ENCODE measurements around the gene SKP1.

The SKP1 gene

DNA sequence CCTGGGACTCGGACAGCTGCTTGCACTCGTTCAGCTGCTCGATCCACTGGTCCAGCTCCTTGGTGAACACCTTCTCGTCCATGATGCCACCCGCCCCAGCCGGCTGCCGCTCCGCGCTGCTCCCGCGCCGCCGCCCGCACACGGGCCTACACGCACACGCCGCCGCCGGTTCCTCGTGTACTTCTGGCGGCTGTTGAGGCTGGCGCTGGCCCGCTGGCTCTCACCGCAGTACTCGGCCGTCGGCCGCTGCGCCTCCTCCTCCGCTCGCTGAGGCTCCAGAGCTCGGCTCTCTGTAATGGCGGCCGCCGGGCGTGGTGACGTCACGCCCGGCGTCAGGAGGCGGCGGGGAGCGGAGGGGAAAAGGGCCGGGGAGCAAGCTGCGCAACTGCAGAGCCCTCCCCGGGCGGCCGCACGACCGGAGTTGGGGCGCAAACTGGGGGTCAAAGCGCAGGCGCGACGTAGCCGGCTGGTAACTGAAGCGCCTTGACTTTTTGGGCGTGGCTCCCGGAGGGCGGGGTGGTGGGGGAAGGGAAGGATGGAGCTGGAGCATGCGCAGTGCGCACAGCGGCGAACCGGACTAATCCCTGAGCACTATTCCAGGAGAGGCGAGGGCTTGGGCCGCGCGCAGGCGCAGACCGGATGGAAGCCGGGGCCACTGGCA is 49.2 kb upstream of the SKP1 start, which contains the start of gene PPP2CA (continued):
- TF ChIP-seq YY2 (tag by site-specific recombination; IDR thresholded peaks at IDR 0.05) (peak; percentile 88), ZNF555 (tag by site-specific recombination; conservative IDR thresholded peaks at IDR 0.05) (no peak), ZEB2 (tag by site-specific recombination; IDR thresholded peaks at IDR 0.05) (no peak), KLF16 (tag by site-specific recombination; IDR thresholded peaks at IDR 0.05) (peak; percentile 37; the same call in 1 of the 2 replicates), ZNF677 (tag by site-specific recombination; IDR thresholded peaks at IDR 0.05) (0 out of 2 replicates have a peak, but pooled peaks have one; percentile 12), ZIC2 (tag by site-specific recombination; IDR thresholded peaks at IDR 0.05) (0 out of 2 replicates have a peak, but pooled peaks have one; percentile 36), ZNF785 (tag by site-specific recombination; IDR thresholded peaks at IDR 0.05) (peak; percentile 72; the same call in 1 of the 2 replicates), ZNF791 (tag by site-specific recombination; IDR thresholded peaks at IDR 0.05) (peak; percentile 17; the same call in 1 of the 2 replicates), GLIS1 (tag by site-specific recombination; IDR thresholded peaks at IDR 0.05) (peak; percentile 48; the same call in 1 of the 2 replicates), ZFHX2 (tag by site-specific recombination; conservative IDR thresholded peaks at IDR 0.05) (peak; percentile 48), SP2 (tag by site-specific recombination; IDR thresholded peaks at IDR 0.05) (peak; percentile 69), ZNF629 (tag by site-specific recombination; IDR thresholded peaks at IDR 0.05) (peak; percentile 91), ZFP37 (tag by site-specific recombination; IDR thresholded peaks at IDR 0.05) (peak; percentile 90), ZNF560 (tag by site-specific recombination; IDR thresholded peaks at IDR 0.05; ENCODE audit: borderline replicate concordance) (no peak)
- TF ChIP-seq, protein P1, sequence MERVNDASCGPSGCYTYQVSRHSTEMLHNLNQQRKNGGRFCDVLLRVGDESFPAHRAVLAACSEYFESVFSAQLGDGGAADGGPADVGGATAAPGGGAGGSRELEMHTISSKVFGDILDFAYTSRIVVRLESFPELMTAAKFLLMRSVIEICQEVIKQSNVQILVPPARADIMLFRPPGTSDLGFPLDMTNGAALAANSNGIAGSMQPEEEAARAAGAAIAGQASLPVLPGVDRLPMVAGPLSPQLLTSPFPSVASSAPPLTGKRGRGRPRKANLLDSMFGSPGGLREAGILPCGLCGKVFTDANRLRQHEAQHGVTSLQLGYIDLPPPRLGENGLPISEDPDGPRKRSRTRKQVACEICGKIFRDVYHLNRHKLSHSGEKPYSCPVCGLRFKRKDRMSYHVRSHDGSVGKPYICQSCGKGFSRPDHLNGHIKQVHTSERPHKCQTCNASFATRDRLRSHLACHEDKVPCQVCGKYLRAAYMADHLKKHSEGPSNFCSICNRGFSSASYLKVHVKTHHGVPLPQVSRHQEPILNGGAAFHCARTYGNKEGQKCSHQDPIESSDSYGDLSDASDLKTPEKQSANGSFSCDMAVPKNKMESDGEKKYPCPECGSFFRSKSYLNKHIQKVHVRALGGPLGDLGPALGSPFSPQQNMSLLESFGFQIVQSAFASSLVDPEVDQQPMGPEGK (tag by site-specific recombination; IDR thresholded peaks at IDR 0.05) = peak; percentile 89
- TF ChIP-seq, protein P2, sequence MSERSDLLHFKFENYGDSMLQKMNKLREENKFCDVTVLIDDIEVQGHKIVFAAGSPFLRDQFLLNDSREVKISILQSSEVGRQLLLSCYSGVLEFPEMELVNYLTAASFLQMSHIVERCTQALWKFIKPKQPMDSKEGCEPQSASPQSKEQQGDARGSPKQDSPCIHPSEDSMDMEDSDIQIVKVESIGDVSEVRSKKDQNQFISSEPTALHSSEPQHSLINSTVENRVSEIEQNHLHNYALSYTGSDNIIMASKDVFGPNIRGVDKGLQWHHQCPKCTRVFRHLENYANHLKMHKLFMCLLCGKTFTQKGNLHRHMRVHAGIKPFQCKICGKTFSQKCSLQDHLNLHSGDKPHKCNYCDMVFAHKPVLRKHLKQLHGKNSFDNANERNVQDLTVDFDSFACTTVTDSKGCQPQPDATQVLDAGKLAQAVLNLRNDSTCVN (tag by site-specific recombination; optimal IDR thresholded peaks at IDR 0.05) = peak; percentile 65
- TF ChIP-seq, protein P3, sequence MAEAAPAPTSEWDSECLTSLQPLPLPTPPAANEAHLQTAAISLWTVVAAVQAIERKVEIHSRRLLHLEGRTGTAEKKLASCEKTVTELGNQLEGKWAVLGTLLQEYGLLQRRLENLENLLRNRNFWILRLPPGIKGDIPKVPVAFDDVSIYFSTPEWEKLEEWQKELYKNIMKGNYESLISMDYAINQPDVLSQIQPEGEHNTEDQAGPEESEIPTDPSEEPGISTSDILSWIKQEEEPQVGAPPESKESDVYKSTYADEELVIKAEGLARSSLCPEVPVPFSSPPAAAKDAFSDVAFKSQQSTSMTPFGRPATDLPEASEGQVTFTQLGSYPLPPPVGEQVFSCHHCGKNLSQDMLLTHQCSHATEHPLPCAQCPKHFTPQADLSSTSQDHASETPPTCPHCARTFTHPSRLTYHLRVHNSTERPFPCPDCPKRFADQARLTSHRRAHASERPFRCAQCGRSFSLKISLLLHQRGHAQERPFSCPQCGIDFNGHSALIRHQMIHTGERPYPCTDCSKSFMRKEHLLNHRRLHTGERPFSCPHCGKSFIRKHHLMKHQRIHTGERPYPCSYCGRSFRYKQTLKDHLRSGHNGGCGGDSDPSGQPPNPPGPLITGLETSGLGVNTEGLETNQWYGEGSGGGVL (tag by site-specific recombination; IDR thresholded peaks at IDR 0.05) = no peak; the same call in 1 of the 2 replicates
- TF ChIP-seq, protein P4, sequence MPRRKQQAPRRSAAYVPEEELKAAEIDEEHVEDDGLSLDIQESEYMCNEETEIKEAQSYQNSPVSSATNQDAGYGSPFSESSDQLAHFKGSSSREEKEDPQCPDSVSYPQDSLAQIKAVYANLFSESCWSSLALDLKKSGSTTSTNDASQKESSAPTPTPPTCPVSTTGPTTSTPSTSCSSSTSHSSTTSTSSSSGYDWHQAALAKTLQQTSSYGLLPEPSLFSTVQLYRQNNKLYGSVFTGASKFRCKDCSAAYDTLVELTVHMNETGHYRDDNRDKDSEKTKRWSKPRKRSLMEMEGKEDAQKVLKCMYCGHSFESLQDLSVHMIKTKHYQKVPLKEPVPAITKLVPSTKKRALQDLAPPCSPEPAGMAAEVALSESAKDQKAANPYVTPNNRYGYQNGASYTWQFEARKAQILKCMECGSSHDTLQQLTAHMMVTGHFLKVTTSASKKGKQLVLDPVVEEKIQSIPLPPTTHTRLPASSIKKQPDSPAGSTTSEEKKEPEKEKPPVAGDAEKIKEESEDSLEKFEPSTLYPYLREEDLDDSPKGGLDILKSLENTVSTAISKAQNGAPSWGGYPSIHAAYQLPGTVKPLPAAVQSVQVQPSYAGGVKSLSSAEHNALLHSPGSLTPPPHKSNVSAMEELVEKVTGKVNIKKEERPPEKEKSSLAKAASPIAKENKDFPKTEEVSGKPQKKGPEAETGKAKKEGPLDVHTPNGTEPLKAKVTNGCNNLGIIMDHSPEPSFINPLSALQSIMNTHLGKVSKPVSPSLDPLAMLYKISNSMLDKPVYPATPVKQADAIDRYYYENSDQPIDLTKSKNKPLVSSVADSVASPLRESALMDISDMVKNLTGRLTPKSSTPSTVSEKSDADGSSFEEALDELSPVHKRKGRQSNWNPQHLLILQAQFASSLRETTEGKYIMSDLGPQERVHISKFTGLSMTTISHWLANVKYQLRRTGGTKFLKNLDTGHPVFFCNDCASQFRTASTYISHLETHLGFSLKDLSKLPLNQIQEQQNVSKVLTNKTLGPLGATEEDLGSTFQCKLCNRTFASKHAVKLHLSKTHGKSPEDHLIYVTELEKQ (tag by site-specific recombination; IDR thresholded peaks at IDR 0.05; ENCODE audit: borderline replicate concordance) = no peak; the same call in 1 of the 2 replicates

Data from HEK293 (cell line).